Measurements from ENCODE around the gene ANAPC2. TPM values are rescaled to one million over a fixed set of nuclear protein-coding genes. Genes with fewer than 3 reads are reported as not detected.

Gene ANAPC2
- total RNA-seq, 1 donor from 2014 or later: 58.2 TPM

GRCh38 chr9:137198902-137199283 is 10.5 kb upstream of the ANAPC2 start:
- no peak for TF ChIP-seq CTCF (IDR thresholded peaks at IDR 0.05)
- Histone ChIP-seq H3K27ac (peak overlapping the region; percentile 78), H3K27me3 (ENCODE audit: low read depth) (no peaks in the 10 kb centered on the region), H3K36me3 (no peaks in the 10 kb centered on the region), H3K9me3 (no peaks in the 10 kb centered on the region), H3K4me3 (peak overlapping the region; percentile 69), H3K4me1 (peaks cover 67% of the 10 kb centered on the region)
- no peak for DNase-seq
- intact Hi-C loops (cut with DNase I): no loop called here
- no peak for ATAC-seq

GRCh38 chr9:137198051-137198901 is 9.9 kb upstream of the ANAPC2 start:
- Histone ChIP-seq H3K36me3 (no peaks in the 10 kb centered on the region), H3K4me3 (peak overlapping the region; percentile 69), H3K9me3 (no peaks in the 10 kb centered on the region), H3K27me3 (ENCODE audit: low read depth) (no peaks in the 10 kb centered on the region), H3K27ac (peak overlapping the region; percentile 78), H3K4me1 (peaks cover 67% of the 10 kb centered on the region)
- no peak for TF ChIP-seq CTCF (IDR thresholded peaks at IDR 0.05)
- peak; percentile 41 to 60 for ATAC-seq
- peak; percentile 73 for DNase-seq
- intact Hi-C loops (cut with DNase I): no loop called here

GRCh38 chr9:137195525-137196220 is 7.3 kb upstream of the ANAPC2 start:
- intact Hi-C loops (cut with DNase I): no loop called here
- no peaks in the 10 kb centered on the region for H3K27me3 ChIP-seq (ENCODE audit: low read depth)
- H3K4me1 ChIP-seq: peaks cover 62% of the 10 kb centered on the region
- TF ChIP-seq CTCF (IDR thresholded peaks at IDR 0.05): no peak
- DNase-seq (no peak), ATAC-seq (no peak)
- no peak overlapping the region for H3K4me3 ChIP-seq
- H3K27ac ChIP-seq: no peak overlapping the region
- peaks cover 16% of the 10 kb centered on the region for H3K36me3 ChIP-seq
- H3K9me3 ChIP-seq: no peaks in the 10 kb centered on the region

- Histone ChIP-seq H3K4me1 (peaks cover 69% of the 10 kb centered on the region), H3K27ac (no peak overlapping the region)
These were observed 6.5 kb upstream of the ANAPC2 start for GRCh38 chr9:137194909-137195308.

GRCh38 chr9:137194388-137194787 is 6.0 kb upstream of the ANAPC2 start:
- Histone ChIP-seq H3K4me3 (no peak overlapping the region), H3K27ac (no peak overlapping the region), H3K9me3 (no peaks in the 10 kb centered on the region), H3K4me1 (peaks cover 70% of the 10 kb centered on the region), H3K27me3 (ENCODE audit: low read depth) (no peaks in the 10 kb centered on the region), H3K36me3 (peaks cover 27% of the 10 kb centered on the region)
- no peak for TF ChIP-seq CTCF (IDR thresholded peaks at IDR 0.05)
- ATAC-seq (no peak), DNase-seq (no peak)
- intact Hi-C loops (cut with DNase I): no loop called here

More at GRCh38 chr9:137194909-137195308, 6.5 kb upstream of the ANAPC2 start:
- Histone ChIP-seq H3K36me3 (peaks cover 24% of the 10 kb centered on the region), H3K4me3 (no peak overlapping the region), H3K9me3 (no peaks in the 10 kb centered on the region), H3K27me3 (ENCODE audit: low read depth) (no peaks in the 10 kb centered on the region)
- intact Hi-C loops (cut with DNase I): no loop called here
- DNase-seq (no peak), ATAC-seq (no peak)
- no peak for TF ChIP-seq CTCF (IDR thresholded peaks at IDR 0.05)
